LNCAP (cell line): ENCODE measurements around the gene VWA3B.

ENCODE experiments used
- CTCF ChIP-seq: fragments of 450-650 bp; IDR thresholded peaks from 2 replicates; pipeline ENCODE4 v1.5.1; 2017; ENCODE audit warnings: mild to moderate bottlenecking

The VWA3B gene

GRCh38 chr2:98329549-98329948 is 242.6 kb downstream of the VWA3B start:
- no peak for TF ChIP-seq CTCF

- TF ChIP-seq CTCF, result no peak
These were observed 246.0 kb downstream of the VWA3B start for GRCh38 chr2:98332989-98333388.

GRCh38 chr2:98333922-98334321 is 247.0 kb downstream of the VWA3B start:
- TF ChIP-seq CTCF, result no peak

- no peak for TF ChIP-seq CTCF
These were observed 247.6 kb downstream of the VWA3B start for GRCh38 chr2:98334439-98335078.

- no peak for TF ChIP-seq CTCF
These were observed 248.3 kb downstream of the VWA3B start for GRCh38 chr2:98335271-98335670.

- TF ChIP-seq CTCF, result no peak
These were observed 254.3 kb downstream of the VWA3B start for GRCh38 chr2:98341241-98341640.

- TF ChIP-seq CTCF, result no peak
These were observed 256.3 kb downstream of the VWA3B start for GRCh38 chr2:98343285-98343684.
